Endometrial microvascular endothelial cells (primary cell): ENCODE measurements around the gene RRP1. TPM values are rescaled to one million over a fixed set of nuclear protein-coding genes. Genes with fewer than 3 reads are reported as not detected.

Experiments used
- in situ Hi-C: cut with HindIII; loops from 2 replicates; pipeline ENCODE4 v1.10.0; 2017; ENCODE audit warnings: low sequenced_read_pairs, low pct_unique_long_range_greater_than_20kb; ENCODE audit errors: inconsistent ontology term
- total RNA-seq: library from RNA; depleted of rRNA; stranded (reverse); fragments of >200 nt; gene quantifications from one replicate; pipeline ENCODE4 v1.2.3, GENCODE V29; 2015; ENCODE audit errors: inconsistent ontology term

Gene RRP1
- total RNA-seq, 1 donor from 2014 or later = 61.6 TPM

- in situ Hi-C loops = no loop called here
Measured at GRCh38 chr21:43755820-43756594, 33.4 kb upstream of the RRP1 start.

DNA sequence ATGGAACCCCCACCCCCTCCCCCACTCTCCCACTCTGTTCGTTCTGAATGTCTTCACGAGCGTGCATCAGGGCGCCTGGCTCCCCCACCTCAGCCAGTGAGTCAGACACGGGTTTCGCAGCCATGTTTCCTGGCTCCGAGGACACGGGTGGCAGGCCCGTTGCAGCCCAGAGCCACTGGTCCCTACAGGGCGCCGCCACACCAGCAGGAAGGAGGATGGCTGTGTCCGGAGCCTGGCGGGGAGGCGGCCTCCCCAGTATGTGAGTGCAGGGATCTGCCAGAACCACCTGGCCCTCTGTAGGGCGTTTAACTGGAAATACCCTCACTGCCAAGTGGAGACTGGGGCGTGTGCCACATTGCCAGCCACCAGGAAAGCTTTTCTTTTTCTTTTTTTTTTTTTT, 31.8 kb upstream of the RRP1 start:
- in situ Hi-C loops = no loop called here

DNA sequence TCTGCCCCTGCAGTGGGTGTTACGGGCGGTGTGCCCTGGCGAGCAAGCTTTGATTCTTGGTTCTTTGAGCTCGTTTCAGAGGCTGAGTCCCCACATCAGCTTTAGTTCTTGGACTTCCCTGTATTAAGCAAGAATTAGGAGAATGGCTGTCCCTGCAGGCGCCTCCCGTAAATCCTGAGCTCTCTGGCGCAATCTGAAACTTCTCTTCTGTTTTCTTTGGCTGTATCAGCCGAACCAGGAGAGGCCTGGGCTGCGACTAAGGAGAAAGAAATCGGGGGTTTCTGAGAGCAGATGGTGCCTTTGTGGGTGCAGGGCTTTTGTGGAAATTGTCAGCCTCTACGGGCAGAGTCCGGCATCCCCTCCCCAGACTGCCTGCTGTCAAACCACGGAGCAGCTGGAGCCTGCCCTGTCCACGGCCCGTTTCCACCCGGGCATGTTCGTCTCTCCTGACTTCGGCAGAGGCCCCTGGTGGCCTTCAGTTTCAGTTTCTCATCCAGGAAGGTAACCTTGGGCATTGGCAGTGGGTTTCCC, 31.2 kb upstream of the RRP1 start:
- in situ Hi-C loops = no loop called here

- in situ Hi-C loops = no loop called here
Measured at GRCh38 chr21:43758811-43759210, 30.6 kb upstream of the RRP1 start.

DNA sequence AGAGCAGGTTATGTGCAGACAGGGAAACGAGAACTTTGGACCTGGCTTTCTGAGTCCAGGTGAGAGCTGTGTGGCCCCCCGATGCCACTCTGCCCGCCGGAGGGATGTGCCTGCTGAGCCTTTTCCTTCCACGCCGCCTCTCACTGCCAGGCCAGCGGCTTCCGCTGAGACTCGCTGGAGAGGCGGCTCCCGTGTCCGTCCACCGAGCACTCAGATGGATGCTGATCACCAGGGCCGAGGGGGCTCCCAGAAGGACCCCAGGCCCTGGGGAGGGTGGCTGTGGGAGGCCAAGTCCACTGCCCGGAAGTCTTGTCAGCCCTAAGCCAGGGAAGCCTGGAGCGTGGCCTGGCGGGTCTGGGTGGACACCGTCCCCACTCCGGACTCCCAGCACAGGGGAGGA, 29.7 kb upstream of the RRP1 start:
- in situ Hi-C loops = no loop called here

- in situ Hi-C loops = no loop called here
Measured at GRCh38 chr21:43760391-43760958, 28.9 kb upstream of the RRP1 start.

DNA sequence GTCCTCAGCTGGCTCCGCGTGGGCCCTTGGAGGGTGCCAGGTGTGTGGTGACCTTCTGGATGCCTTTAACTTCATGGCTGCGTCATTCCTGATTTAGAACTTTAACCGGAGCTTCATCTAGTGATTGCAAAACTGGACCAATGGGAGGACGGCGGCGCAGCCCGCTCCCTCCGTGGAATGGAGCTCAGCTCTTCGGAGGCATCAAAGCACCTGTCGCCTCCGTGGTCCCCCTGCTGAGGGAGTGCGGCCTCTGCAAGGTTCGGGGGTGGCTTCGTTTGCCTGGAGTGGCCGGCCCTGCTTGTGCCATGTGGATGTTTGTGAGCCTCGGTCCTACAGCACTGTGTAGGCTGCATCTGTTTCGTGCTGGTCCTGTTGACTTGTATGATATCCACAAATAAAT, 27.5 kb upstream of the RRP1 start:
- in situ Hi-C loops = no loop called here

DNA sequence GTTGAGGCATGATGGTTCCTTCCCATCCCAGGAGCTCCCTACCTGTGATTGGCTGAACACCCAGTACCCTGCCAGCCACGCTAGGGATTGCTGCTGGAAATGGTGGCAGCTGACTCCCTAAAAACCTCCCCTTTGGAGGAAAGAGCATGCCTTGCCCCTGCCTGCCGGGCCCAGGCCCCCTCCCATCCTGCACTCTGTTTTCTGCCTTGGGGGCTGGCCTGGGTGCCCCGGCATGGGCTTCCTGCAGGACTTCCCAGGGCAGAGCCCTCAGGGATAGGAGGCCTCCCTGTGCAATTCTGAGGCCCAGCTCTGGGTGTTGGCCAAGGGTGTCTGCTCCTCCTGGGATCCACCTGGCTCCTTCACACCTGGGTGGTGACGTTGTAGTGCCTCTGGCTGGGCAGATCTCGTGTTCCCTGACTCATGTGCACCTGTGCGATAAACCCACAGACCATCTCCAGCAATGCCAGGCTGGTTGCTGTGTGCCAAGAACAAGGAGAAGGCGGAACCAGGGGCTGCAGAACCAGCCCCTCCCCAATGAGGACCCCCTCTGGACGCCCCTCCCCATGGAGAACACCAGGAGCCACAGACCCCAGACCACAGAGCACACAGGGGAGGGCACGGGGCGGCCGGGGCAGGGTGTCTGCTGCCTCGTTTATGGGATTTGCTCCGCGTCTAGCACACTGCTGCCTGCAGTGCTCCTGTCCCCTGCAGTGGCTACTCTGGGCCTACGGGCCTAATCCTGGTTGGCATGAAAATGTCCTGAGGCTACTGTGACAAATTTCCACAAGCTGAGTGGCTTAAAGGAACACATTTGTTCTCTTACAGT, 26.9 kb upstream of the RRP1 start:
- in situ Hi-C loops = no loop called here

GRCh38 chr21:43763901-43764523, 25.4 kb upstream of the RRP1 start:
- in situ Hi-C loops = no loop called here

DNA sequence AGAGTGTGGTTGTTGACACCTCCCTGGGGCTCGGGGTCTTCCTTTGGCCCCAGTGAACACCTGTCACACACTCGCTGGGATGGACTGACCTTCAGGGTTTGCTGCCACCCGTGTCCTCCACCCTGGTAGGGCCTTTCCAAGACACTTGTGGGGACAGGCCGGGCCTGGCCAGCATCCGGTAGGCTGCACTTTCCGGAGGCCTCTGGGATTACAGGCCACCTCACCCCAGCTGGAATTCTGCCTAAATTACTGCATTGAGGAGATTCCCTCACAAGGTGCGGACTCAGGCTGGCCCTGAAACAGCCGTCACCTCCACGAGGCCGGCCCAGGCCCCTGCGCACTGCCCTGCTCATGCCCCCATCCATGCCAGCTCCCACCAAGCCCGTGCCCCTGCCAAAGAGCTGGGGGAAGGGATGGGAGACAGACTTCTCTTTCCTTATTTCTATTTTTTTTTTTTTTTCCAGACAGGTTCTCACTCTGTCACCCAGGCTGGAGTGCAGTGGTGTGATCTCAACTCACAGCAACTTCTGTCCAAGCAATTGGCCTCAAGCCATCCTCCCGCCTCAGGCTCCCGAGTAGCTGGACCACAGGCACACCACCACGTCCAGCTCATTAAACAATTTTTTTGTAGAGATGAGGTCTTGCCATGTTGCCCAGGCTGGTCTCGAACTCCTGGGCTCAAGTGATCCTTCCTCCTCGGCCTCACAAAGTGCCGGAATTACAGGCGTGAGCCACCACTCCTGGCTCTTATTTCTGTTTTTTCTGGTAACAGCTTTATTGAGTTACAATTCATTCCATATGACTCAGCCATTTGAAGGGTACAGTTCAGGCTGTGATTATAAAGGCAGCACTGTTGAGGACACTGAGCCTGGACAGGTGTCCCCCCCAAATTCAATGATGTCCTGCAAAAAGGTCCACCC, 24.5 kb upstream of the RRP1 start:
- in situ Hi-C loops = no loop called here

DNA sequence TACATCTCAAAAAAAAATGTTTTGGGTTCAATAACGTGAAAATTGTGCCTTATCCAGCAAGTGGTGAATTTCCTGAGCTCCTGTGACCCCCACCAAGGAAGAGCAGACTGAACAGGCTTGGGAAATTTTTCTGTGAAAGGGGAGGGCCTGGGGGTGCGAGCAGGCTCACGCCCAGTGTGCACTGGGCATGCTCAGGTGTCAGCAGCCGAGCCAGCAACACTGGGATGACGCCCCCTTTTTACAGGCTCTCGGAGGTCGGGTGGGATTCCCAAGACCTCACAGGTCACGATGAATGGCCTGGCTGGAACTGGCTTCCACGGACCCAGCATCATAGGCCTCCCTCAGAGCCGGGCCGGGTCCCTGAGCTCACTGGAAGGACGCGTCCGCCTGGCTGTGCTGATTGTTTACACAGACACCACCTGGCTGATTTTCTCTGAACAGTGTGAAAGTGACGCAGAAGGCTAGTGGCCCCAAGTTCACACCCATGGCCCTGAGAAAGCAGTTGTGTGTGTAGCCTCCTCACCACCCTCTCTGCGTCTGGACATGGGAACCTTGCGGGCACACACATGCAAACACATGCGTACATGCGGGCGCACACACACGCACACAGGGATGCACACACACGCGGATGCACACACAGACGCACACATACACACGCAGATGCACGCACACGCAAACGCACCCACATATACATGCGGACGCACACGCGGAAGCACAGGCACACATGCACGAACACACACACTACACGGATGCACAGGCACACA, 22.5 kb upstream of the RRP1 start:
- in situ Hi-C loops = no loop called here

- in situ Hi-C loops = no loop called here
Measured at GRCh38 chr21:43767498-43767983, 21.8 kb upstream of the RRP1 start.

GRCh38 chr21:43767984-43768867, 21.2 kb upstream of the RRP1 start:
- in situ Hi-C loops = no loop called here

GRCh38 chr21:43768868-43769167, 20.6 kb upstream of the RRP1 start:
- in situ Hi-C loops = no loop called here

DNA sequence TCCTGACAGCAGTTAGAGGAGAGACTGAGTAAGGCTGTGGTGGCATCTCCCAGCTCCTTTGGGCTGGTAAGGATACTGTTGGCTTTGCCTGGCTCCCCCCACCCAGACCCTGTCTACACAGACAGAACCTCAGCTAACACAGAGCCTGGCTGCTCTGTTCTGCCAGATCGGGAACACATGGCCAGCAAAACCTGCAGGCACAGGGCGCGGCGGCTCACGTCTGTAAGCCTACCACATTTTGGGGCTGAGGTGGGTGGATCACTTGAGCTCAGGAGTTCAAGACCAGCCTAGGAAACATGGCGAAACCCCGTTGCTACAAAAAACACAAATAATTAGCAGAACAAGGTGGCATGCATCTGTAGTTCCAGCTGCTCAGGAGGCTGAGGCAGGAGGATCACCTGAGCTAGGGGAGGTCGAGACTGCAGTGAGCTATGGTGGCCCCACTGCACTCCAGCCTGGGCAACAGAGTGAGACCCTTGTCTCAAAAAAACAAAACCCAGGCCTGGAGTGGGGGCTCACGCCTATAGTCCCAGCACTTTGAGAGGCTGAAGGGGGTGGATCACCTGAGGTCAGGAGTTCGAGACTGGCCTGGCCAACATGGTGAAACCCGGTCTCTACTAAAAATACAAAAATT, 19.9 kb upstream of the RRP1 start:
- in situ Hi-C loops = no loop called here

- in situ Hi-C loops = no loop called here
Measured at GRCh38 chr21:43770066-43770655, 19.2 kb upstream of the RRP1 start.
